Esophagus (tissue), 2 donors: ENCODE results near the gene STPG3. TPM values are rescaled to one million over a fixed set of nuclear protein-coding genes. Genes with fewer than 3 reads are reported as not detected.

ENCODE experiments used
- H3K27ac ChIP-seq, 2 donors: one replicate each; pipeline ENCODE4 v1.5.1; 2013; ENCODE audit warnings: low read depth in 2 of 2, mild to moderate bottlenecking in 2 of 2, inconsistent platforms in 1 of 2, low read length in 1 of 2, moderate library complexity in 1 of 2
- H3K27me3 ChIP-seq, 2 donors: one replicate each; pipeline ENCODE4 v1.6.1; 2013; ENCODE audit warnings: low read length in 2 of 2, control low read depth in 1 of 2, mild to moderate bottlenecking in 1 of 2; ENCODE audit not compliant: insufficient read depth in 2 of 2, control insufficient read depth in 1 of 2
- H3K36me3 ChIP-seq, 2 donors: one replicate each; pipeline ENCODE4 v1.6.1; 2013; ENCODE audit warnings: low read length in 1 of 2; ENCODE audit not compliant: control insufficient read depth in 2 of 2, insufficient read depth in 2 of 2
- H3K4me1 ChIP-seq, 2 donors: one replicate each; pipeline ENCODE4 v1.6.1; 2013; ENCODE audit warnings: low read length in 1 of 2; ENCODE audit not compliant: control insufficient read depth in 2 of 2, insufficient read depth in 2 of 2
- H3K4me3 ChIP-seq, 2 donors: one replicate each; pipeline ENCODE4 v1.5.1; 2013; ENCODE audit warnings: low read length in 2 of 2, mild to moderate bottlenecking in 2 of 2, low read depth in 1 of 2, moderate library complexity in 1 of 2
- H3K9me3 ChIP-seq, 2 donors: one replicate each; pipeline ENCODE4 v1.6.1; 2013; ENCODE audit warnings: mild to moderate bottlenecking in 2 of 2, low read depth in 1 of 2, low read length in 1 of 2, moderate library complexity in 1 of 2; ENCODE audit not compliant: control insufficient read depth in 2 of 2, insufficient read depth in 1 of 2
- WGBS, 2 donors: extraction: QIAGEN DNeasy Blood & Tissue Kit; methylation state at CpG; one replicate each; pipeline ENCODE4 v1.1.7; 2013; 5-methylcytosine and 5-hydroxymethylcytosine counted together
- polyA plus RNA-seq, 2 donors: library from polyadenylated mRNA; stranded (reverse); fragments of 200-250 nt; gene quantifications; one replicate each; pipeline ENCODE4 v1.2.3, GENCODE V29; 2013
- donor health status: healthy with polysubstance abuse.
- donor health status: Bipolar disorder and iron deficiency.

STPG3 gene
- polyA plus RNA-seq, 2 donors: not detected

- H3K27me3 ChIP-seq: no peaks in the 10 kb centered on the region
- peaks cover 0 to 25% of the 10 kb centered on the region in 2 donors for H3K36me3 ChIP-seq
- H3K9me3 ChIP-seq: no peaks in the 10 kb centered on the region
- H3K4me3 ChIP-seq: no peak overlapping the region
- H3K27ac ChIP-seq: no peak overlapping the region
- WGBS, 2 donors: 89 to 90% methylated on average over 19 to 22 of the region's 22 CpGs
- H3K4me1 ChIP-seq: peaks cover 0 to 21% of the 10 kb centered on the region in 2 donors
Observed at GRCh38 chr9:137215196-137215986, 35.7 kb upstream of the STPG3 start.

- H3K27ac ChIP-seq: peak overlapping the region in 1 of 2 donors; percentile 91
- 88 to 92% methylated on average over 30 of the region's 30 CpGs for WGBS, 2 donors
- peak overlapping the region in 1 of 2 donors; percentile 61 for H3K4me3 ChIP-seq
- peaks cover 0 to 21% of the 10 kb centered on the region in 2 donors for H3K4me1 ChIP-seq
- H3K9me3 ChIP-seq: no peaks in the 10 kb centered on the region
- H3K36me3 ChIP-seq: peaks cover 0 to 25% of the 10 kb centered on the region in 2 donors
- H3K27me3 ChIP-seq: no peaks in the 10 kb centered on the region
Observed at GRCh38 chr9:137216188-137216965, 34.7 kb upstream of the STPG3 start.

- Histone ChIP-seq H3K9me3 (no peaks in the 10 kb centered on the region), H3K27me3 (no peaks in the 10 kb centered on the region), H3K27ac (peak overlapping the region; percentile 86 to 91), H3K4me1 (peaks cover 0 to 21% of the 10 kb centered on the region in 2 donors), H3K36me3 (peaks cover 0 to 25% of the 10 kb centered on the region in 2 donors), H3K4me3 (peak overlapping the region; percentile 61 to 63)
- 43 to 44% methylated on average over 36 of the region's 36 CpGs for WGBS, 2 donors
Observed at GRCh38 chr9:137217276-137218211, 33.5 kb upstream of the STPG3 start.

- Histone ChIP-seq H3K27me3 (no peaks in the 10 kb centered on the region), H3K36me3 (peaks cover 0 to 25% of the 10 kb centered on the region in 2 donors), H3K27ac (peak overlapping the region; percentile 86 to 91), H3K4me1 (peaks cover 0 to 26% of the 10 kb centered on the region in 2 donors), H3K9me3 (no peaks in the 10 kb centered on the region), H3K4me3 (peak overlapping the region; percentile 61 to 63)
- WGBS, 2 donors: 68 to 75% methylated on average over 28 to 30 of the region's 30 CpGs
Observed at GRCh38 chr9:137218212-137218753, 32.8 kb upstream of the STPG3 start.

GRCh38 chr9:137218754-137219271 is 32.3 kb upstream of the STPG3 start:
- 53 to 66% methylated on average over 12 of the region's 12 CpGs for WGBS, 2 donors
- Histone ChIP-seq H3K27ac (peak overlapping the region; percentile 1 to 91), H3K4me1 (peaks cover 0 to 26% of the 10 kb centered on the region in 2 donors), H3K9me3 (no peaks in the 10 kb centered on the region), H3K27me3 (no peaks in the 10 kb centered on the region), H3K36me3 (peaks cover 0 to 25% of the 10 kb centered on the region in 2 donors), H3K4me3 (peak overlapping the region; percentile 61 to 63)

GRCh38 chr9:137219757-137220316 is 31.2 kb upstream of the STPG3 start:
- H3K4me1 ChIP-seq: peaks cover 0 to 29% of the 10 kb centered on the region in 2 donors
- peaks cover 0 to 21% of the 10 kb centered on the region in 2 donors for H3K36me3 ChIP-seq
- no peak overlapping the region for H3K27ac ChIP-seq
- no peak overlapping the region for H3K4me3 ChIP-seq
- WGBS, 2 donors: 89 to 91% methylated on average over 10 of the region's 10 CpGs
- H3K27me3 ChIP-seq: no peaks in the 10 kb centered on the region
- H3K9me3 ChIP-seq: no peaks in the 10 kb centered on the region

GRCh38 chr9:137220317-137221094 is 30.6 kb upstream of the STPG3 start:
- 89 to 91% methylated on average over 41 to 52 of the region's 52 CpGs for WGBS, 2 donors
- H3K4me3 ChIP-seq: no peak overlapping the region
- H3K27me3 ChIP-seq: no peaks in the 10 kb centered on the region
- no peaks in the 10 kb centered on the region for H3K9me3 ChIP-seq
- no peak overlapping the region for H3K27ac ChIP-seq
- H3K36me3 ChIP-seq: peaks cover 0 to 17% of the 10 kb centered on the region in 2 donors
- peaks cover 0 to 32% of the 10 kb centered on the region in 2 donors for H3K4me1 ChIP-seq

GRCh38 chr9:137221095-137221505 is 30.0 kb upstream of the STPG3 start:
- no peaks in the 10 kb centered on the region for H3K9me3 ChIP-seq
- H3K4me1 ChIP-seq: peaks cover 0 to 35% of the 10 kb centered on the region in 2 donors
- no peaks in the 10 kb centered on the region for H3K27me3 ChIP-seq
- WGBS, 2 donors: 79 to 82% methylated on average over 13 to 14 of the region's 14 CpGs
- H3K27ac ChIP-seq: no peak overlapping the region
- peaks cover 0 to 21% of the 10 kb centered on the region in 2 donors for H3K36me3 ChIP-seq
- H3K4me3 ChIP-seq: peak overlapping the region in 1 of 2 donors; percentile 66
